Lower leg skin (tissue), 4 donors: ENCODE data around the gene TXNRD2. TPM values are rescaled to one million over a fixed set of nuclear protein-coding genes. Genes with fewer than 3 reads are reported as not detected.

ENCODE experiments used
- DNase-seq, 2 donors: peaks; one replicate each; pipeline ENCODE4 v3.0.0-alpha.2; 2019; ENCODE audit warnings: low spot score in 2 of 2
- H3K4me3 ChIP-seq: fragments of 200-600 bp; sonication (generic); 2 replicates; pipeline ENCODE4 v1.5.1; 2017; ENCODE audit warnings: mild to moderate bottlenecking, low read depth; ENCODE audit not compliant: poor library complexity, severe bottlenecking
- POLR2A ChIP-seq, 2 donors: fragments of 450-650 bp; IDR thresholded peaks; one replicate each; pipeline ENCODE4 v1.6.1; 2016 to 2017; ENCODE audit warnings: antibody characterized with exemption in 2 of 2, mild to moderate bottlenecking in 1 of 2, moderate library complexity in 1 of 2
- WGBS, 2 donors: methylation state at CpG; one replicate each; pipeline ENCODE4 v1.1.5; 2018; 5-methylcytosine and 5-hydroxymethylcytosine counted together
- intact Hi-C: fragments of 100-400 bp; cut with DNase I; formaldehyde crosslinking; loops from one replicate; pipeline ENCODE4 v1.15.0; 2023; ENCODE audit warnings: low total_unique reads
- total RNA-seq, 4 donors: library from RNA; depleted of rRNA; stranded (reverse); fragments of >200 nt; gene quantifications; one replicate each; pipeline ENCODE4 v1.1.0, GENCODE V29; 2016
- TF ChIP-seq, protein P1 (sequence below), 3 donors: fragments of 450-650 bp; IDR thresholded peaks; one replicate each; pipeline ENCODE4 v1.5.1; 2016; ENCODE audit warnings: antibody characterized with exemption in 3 of 3, mild to moderate bottlenecking in 3 of 3, moderate library complexity in 2 of 3

Gene TXNRD2
- total RNA-seq, 4 donors from 2014 or later, result 10.9 to 16.8 (median 15.2) TPM

- TF ChIP-seq, protein P1, sequence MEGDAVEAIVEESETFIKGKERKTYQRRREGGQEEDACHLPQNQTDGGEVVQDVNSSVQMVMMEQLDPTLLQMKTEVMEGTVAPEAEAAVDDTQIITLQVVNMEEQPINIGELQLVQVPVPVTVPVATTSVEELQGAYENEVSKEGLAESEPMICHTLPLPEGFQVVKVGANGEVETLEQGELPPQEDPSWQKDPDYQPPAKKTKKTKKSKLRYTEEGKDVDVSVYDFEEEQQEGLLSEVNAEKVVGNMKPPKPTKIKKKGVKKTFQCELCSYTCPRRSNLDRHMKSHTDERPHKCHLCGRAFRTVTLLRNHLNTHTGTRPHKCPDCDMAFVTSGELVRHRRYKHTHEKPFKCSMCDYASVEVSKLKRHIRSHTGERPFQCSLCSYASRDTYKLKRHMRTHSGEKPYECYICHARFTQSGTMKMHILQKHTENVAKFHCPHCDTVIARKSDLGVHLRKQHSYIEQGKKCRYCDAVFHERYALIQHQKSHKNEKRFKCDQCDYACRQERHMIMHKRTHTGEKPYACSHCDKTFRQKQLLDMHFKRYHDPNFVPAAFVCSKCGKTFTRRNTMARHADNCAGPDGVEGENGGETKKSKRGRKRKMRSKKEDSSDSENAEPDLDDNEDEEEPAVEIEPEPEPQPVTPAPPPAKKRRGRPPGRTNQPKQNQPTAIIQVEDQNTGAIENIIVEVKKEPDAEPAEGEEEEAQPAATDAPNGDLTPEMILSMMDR (IDR thresholded peaks at IDR 0.05), result no peak
- TF ChIP-seq POLR2A (IDR thresholded peaks at IDR 0.05), result no peak
- intact Hi-C loops, result no loop called here
- peak; percentile 25 to 85 for DNase-seq
- WGBS, 2 donors, result 1 to 6% methylated on average over 9 to 41 of the region's 49 CpGs
- peak overlapping the region; percentile 86 for H3K4me3 ChIP-seq
Observed at GRCh38 chr22:19853879-19854777, 87.5 kb downstream of the TXNRD2 start.

DNA sequence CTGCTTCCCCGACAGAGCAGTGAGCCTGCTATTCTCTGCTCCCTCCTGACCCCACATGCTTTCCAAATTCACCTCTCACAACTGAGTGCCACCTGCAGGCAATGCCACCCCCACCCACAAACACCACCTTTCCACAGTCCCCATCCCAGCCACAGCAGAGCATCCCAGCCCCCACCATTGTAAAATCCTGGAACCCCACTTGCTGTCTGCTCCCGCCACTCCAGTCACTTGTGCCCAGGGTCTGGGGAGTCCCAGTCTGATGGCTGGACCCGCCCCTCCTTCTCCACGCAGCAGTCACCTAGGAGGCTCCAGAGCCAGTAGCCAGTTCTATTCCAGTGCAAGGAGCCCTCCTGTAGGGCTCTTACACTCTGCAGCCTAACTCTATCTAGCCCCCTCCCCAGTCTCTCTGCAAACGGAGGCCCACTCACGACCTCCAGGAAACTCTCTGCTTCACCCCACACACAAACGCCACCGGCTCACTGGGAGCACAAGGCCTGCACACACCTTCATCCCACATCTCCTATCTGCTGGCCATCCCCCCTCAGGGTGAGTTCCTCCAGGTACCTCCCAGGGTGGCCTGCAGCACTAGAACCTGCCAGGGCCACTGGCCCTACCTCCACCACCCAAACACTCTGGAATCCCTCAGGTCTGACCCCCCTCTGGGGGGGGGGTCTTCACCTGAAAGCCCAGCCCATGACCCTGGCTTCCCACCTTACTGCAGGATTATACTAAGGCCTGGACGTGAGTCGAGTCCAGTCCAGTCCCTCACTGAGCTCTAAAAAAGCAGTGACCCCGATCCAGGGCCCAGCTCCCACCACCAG lies 88.3 kb downstream of the TXNRD2 start:
- 33 to 34% methylated on average over 11 of the region's 11 CpGs for WGBS, 2 donors
- DNase-seq, result peak in 1 of 2 donors; percentile 14
- peak overlapping the region; percentile 86 for H3K4me3 ChIP-seq
- intact Hi-C loops, result no loop called here
- TF ChIP-seq, protein P1 (IDR thresholded peaks at IDR 0.05), result no peak

DNA sequence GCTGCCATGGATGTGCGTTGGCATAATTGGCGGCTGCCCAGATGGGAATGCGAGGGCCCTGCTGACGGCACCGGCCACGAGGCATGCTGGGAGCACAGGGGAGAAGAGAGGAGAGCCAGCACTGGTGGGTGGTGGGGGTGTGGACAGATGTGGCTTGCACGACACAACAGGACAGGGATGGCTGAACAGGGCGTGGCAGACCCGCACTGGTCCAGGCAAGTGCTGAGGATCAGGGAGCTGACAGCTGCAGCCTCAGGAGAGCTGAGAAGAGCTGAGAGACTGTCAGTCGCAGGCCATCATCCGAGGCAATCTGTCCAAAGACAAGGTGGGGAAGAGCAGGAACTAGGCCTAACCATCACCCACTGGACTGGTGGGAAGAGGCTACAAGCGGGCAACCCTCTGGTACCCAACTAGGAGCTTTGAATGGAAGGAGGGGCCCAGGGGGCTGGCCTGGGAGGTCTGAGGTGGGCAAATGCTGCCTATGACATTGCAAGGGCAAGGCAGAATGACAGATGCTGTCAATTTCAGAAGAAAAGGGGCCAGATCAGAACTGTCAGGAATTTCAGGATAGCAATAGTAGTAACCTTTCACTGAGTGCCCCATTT lies 89.3 kb downstream of the TXNRD2 start:
- TF ChIP-seq, protein P1 (IDR thresholded peaks at IDR 0.05), result no peak
- no peak for TF ChIP-seq POLR2A (IDR thresholded peaks at IDR 0.05)
- peak in 1 of 2 donors; percentile 17 for DNase-seq

GRCh38 chr22:19851291-19852176 lies 90.1 kb downstream of the TXNRD2 start:
- DNase-seq, result no peak
- intact Hi-C loops, result no loop called here
- no peak overlapping the region for H3K4me3 ChIP-seq
- 75 to 88% methylated on average over 16 to 20 of the region's 21 CpGs for WGBS, 2 donors
- no peak for TF ChIP-seq POLR2A (IDR thresholded peaks at IDR 0.05)
- TF ChIP-seq, protein P1 (IDR thresholded peaks at IDR 0.05), result no peak

More for the DNA sequence above, 89.3 kb downstream of the TXNRD2 start:
- no peak overlapping the region for H3K4me3 ChIP-seq
- intact Hi-C loops, result no loop called here
- WGBS, 2 donors, result 55 to 56% methylated on average over 11 to 12 of the region's 12 CpGs

- DNase-seq, result no peak
- intact Hi-C loops, result no loop called here
- TF ChIP-seq POLR2A (IDR thresholded peaks at IDR 0.05), result no peak
- TF ChIP-seq, protein P1 (IDR thresholded peaks at IDR 0.05), result no peak
- no peak overlapping the region for H3K4me3 ChIP-seq
- 63 to 83% methylated on average over 8 of the region's 9 CpGs for WGBS, 2 donors
Observed at GRCh38 chr22:19850763-19851109, 90.9 kb downstream of the TXNRD2 start.
